Osteocyte (in vitro differentiated cells): Measurements from ENCODE around the gene ANAPC15. TPM values are rescaled to one million over a fixed set of nuclear protein-coding genes. Genes with fewer than 3 reads are reported as not detected.
"Not testable (repeated sequence)": the region's sequence is repeated elsewhere in the genome, so short reads cannot be mapped to it uniquely, and the experiment has no call there.

Source experiments
- DNase-seq: peaks from one replicate; pipeline ENCODE4 v3.0.0; 2021; ENCODE audit warnings: mixed read lengths; ENCODE audit not compliant: unreplicated experiment; ENCODE audit errors: extremely low spot score
- H3K27ac Mint-ChIP-seq: one replicate; pipeline ENCODE4 v1.8.0; 2021; ENCODE audit warnings: mild to moderate bottlenecking, mixed read lengths; ENCODE audit not compliant: unreplicated experiment
- H3K27me3 Mint-ChIP-seq: one replicate; pipeline ENCODE4 v1.8.0; 2021; ENCODE audit warnings: mixed read lengths; ENCODE audit not compliant: unreplicated experiment
- H3K36me3 Mint-ChIP-seq: one replicate; pipeline ENCODE4 v1.8.0; 2021; ENCODE audit warnings: mixed read lengths; ENCODE audit not compliant: unreplicated experiment
- H3K4me1 Mint-ChIP-seq: one replicate; pipeline ENCODE4 v1.8.0; 2021; ENCODE audit warnings: mixed read lengths; ENCODE audit not compliant: unreplicated experiment
- H3K4me3 Mint-ChIP-seq: one replicate; pipeline ENCODE4 v1.8.0; 2021; ENCODE audit warnings: mild to moderate bottlenecking, moderate library complexity, mixed read lengths; ENCODE audit not compliant: unreplicated experiment
- H3K9me3 Mint-ChIP-seq: one replicate; pipeline ENCODE4 v1.8.0; 2021; ENCODE audit warnings: mixed read lengths; ENCODE audit not compliant: unreplicated experiment
- CTCF ChIP-seq: fragments of 200-600 bp; sonication (generic); IDR thresholded peaks from 2 replicates; pipeline ENCODE4 v1.5.0; 2021; ENCODE audit warnings: antibody characterized with exemption, mild to moderate bottlenecking, moderate library complexity
- total RNA-seq: library from RNA; stranded (reverse); gene quantifications from 2 replicates; pipeline ENCODE4 v1.2.1, GENCODE V29; 2021

ANAPC15 gene
- total RNA-seq, 1 donor from 2014 or later: 32.3 TPM

GRCh38 chr11:72140661-72141060 is 28.2 kb upstream of the ANAPC15 start:
- no peaks in the 10 kb centered on the region for H3K36me3 Mint-ChIP-seq

GRCh38 chr11:72139500-72139899 is 27.0 kb upstream of the ANAPC15 start:
- H3K36me3 Mint-ChIP-seq: no peaks in the 10 kb centered on the region
- H3K4me3 Mint-ChIP-seq: no peak overlapping the region
- peaks cover 24% of the 10 kb centered on the region for H3K27me3 Mint-ChIP-seq
- no peaks in the 10 kb centered on the region for H3K9me3 Mint-ChIP-seq
- no peak for TF ChIP-seq CTCF
- no peaks in the 10 kb centered on the region for H3K4me1 Mint-ChIP-seq
- no peak overlapping the region for H3K27ac Mint-ChIP-seq
- no peak for DNase-seq

More at GRCh38 chr11:72140661-72141060, 28.2 kb upstream of the ANAPC15 start:
- DNase-seq: no peak
- Mint-ChIP-seq H3K9me3 (no peaks in the 10 kb centered on the region), H3K4me1 (no peaks in the 10 kb centered on the region), H3K4me3 (no peak overlapping the region), H3K27ac (no peak overlapping the region), H3K27me3 (peaks cover 20% of the 10 kb centered on the region)
- TF ChIP-seq CTCF: no peak

- Mint-ChIP-seq H3K36me3 (no peaks in the 10 kb centered on the region), H3K4me1 (no peaks in the 10 kb centered on the region)
Observed at GRCh38 chr11:72138821-72139390, 26.4 kb upstream of the ANAPC15 start.

GRCh38 chr11:72136684-72137262 is 24.3 kb upstream of the ANAPC15 start:
- no peaks in the 10 kb centered on the region for H3K9me3 Mint-ChIP-seq
- peaks cover 32% of the 10 kb centered on the region for H3K27me3 Mint-ChIP-seq
- no peak overlapping the region for H3K4me3 Mint-ChIP-seq
- no peak for DNase-seq
- no peaks in the 10 kb centered on the region for H3K36me3 Mint-ChIP-seq
- TF ChIP-seq CTCF: no peak
- H3K27ac Mint-ChIP-seq: no peak overlapping the region
- H3K4me1 Mint-ChIP-seq: no peaks in the 10 kb centered on the region

More at GRCh38 chr11:72138821-72139390, 26.4 kb upstream of the ANAPC15 start:
- no peak for TF ChIP-seq CTCF
- Mint-ChIP-seq H3K9me3 (no peaks in the 10 kb centered on the region), H3K27ac (no peak overlapping the region), H3K27me3 (peaks cover 25% of the 10 kb centered on the region), H3K4me3 (no peak overlapping the region)
- no peak for DNase-seq

- Mint-ChIP-seq H3K27me3 (peaks cover 32% of the 10 kb centered on the region), H3K4me1 (no peaks in the 10 kb centered on the region), H3K36me3 (no peaks in the 10 kb centered on the region), H3K9me3 (no peaks in the 10 kb centered on the region), H3K4me3 (no peak overlapping the region), H3K27ac (no peak overlapping the region)
- no peak for DNase-seq
- TF ChIP-seq CTCF: no peak
Observed at GRCh38 chr11:72135891-72136683, 23.6 kb upstream of the ANAPC15 start.

- DNase-seq, H3K4me3 Mint-ChIP-seq: not testable (repeated sequence)
Observed at GRCh38 chr11:72135473-72135872, 23.0 kb upstream of the ANAPC15 start, which contains the start of gene FOLR3. FOLR3 (plus strand) TSS chr11:72135725; CDS start chr11:72135953, 228 bp downstream.

More at GRCh38 chr11:72135473-72135872, 23.0 kb upstream of the ANAPC15 start, which contains the start of gene FOLR3:
- H3K36me3 Mint-ChIP-seq, H3K9me3 Mint-ChIP-seq, H3K27ac Mint-ChIP-seq, H3K4me1 Mint-ChIP-seq: not testable (repeated sequence)
- peaks cover 29% of the 10 kb centered on the region for H3K27me3 Mint-ChIP-seq
